Adipose tissue (tissue), 3 donors: ENCODE data around the gene ANKK1. TPM values are rescaled to one million over a fixed set of nuclear protein-coding genes. Genes with fewer than 3 reads are reported as not detected.

Experiments
- H3K27ac ChIP-seq: one replicate; pipeline ENCODE4 v1.5.1; 2013; ENCODE audit warnings: low read depth, low read length
- WGBS, 3 donors: extraction: QIAGEN DNeasy Blood & Tissue Kit; methylation state at CpG; one replicate each; pipeline ENCODE4 v1.1.7; 2013; 5-methylcytosine and 5-hydroxymethylcytosine counted together
- polyA plus RNA-seq, 3 donors: library from polyadenylated mRNA; stranded (reverse); fragments of 200-250 nt; gene quantifications; one replicate each; pipeline ENCODE4 v1.2.3, GENCODE V29; 2013
- donor health status: healthy with polysubstance abuse.
- donor health status: Bipolar disorder and iron deficiency.
- donor health status: healthy.

The ANKK1 gene
- 1 to 10 TPM in 1 of 3 donors, under 1 TPM in 2; 0.12 to 1.1 (median 0.12) TPM for polyA plus RNA-seq

GRCh38 chr11:113387605-113388211 lies at the start of gene ANKK1:
Gene ANKK1 (plus strand): TSS chr11:113387779. CDS start chr11:113387885, 106 bp downstream.
- H3K27ac ChIP-seq: no peak within 1 kb of the TSS
- 10 to 16% (median 13%) methylated on average over 42 to 46 of the region's 46 CpGs for WGBS, 3 donors

GRCh38 chr11:113338730-113339129 lies 48.8 kb upstream of the ANKK1 start:
- 81 to 83% (median 81%) methylated on average over 4 of the region's 4 CpGs for WGBS, 3 donors

GRCh38 chr11:113339929-113340589 lies 47.5 kb upstream of the ANKK1 start:
- WGBS, 3 donors: 80 to 83% (median 83%) methylated on average over 6 of the region's 6 CpGs
- no peak overlapping the region for H3K27ac ChIP-seq

More at GRCh38 chr11:113338730-113339129, 48.8 kb upstream of the ANKK1 start:
- H3K27ac ChIP-seq: no peak overlapping the region

GRCh38 chr11:113341388-113342165 lies 46.0 kb upstream of the ANKK1 start:
- H3K27ac ChIP-seq: no peak overlapping the region
- 80 to 92% (median 83%) methylated on average over 10 of the region's 10 CpGs for WGBS, 3 donors

- H3K27ac ChIP-seq: no peak overlapping the region
- 71 to 89% (median 81%) methylated on average over 8 of the region's 8 CpGs for WGBS, 3 donors
Measured at GRCh38 chr11:113345978-113346377, 41.6 kb upstream of the ANKK1 start.

- no peak overlapping the region for H3K27ac ChIP-seq
- WGBS, 3 donors: 89 to 97% (median 93%) methylated on average over 3 of the region's 3 CpGs
Measured at GRCh38 chr11:113349528-113349927, 38.1 kb upstream of the ANKK1 start.

- 85 to 89% (median 87%) methylated on average over 11 of the region's 11 CpGs for WGBS, 3 donors
- H3K27ac ChIP-seq: no peak overlapping the region
Measured at GRCh38 chr11:113350336-113351067, 37.1 kb upstream of the ANKK1 start.

GRCh38 chr11:113351068-113351450 lies 36.5 kb upstream of the ANKK1 start:
- no peak overlapping the region for H3K27ac ChIP-seq
- 72 to 88% (median 79%) methylated on average over 3 of the region's 3 CpGs for WGBS, 3 donors

GRCh38 chr11:113351480-113351879 lies 36.1 kb upstream of the ANKK1 start:
- no peak overlapping the region for H3K27ac ChIP-seq
- WGBS, 3 donors: 89 to 93% (median 91%) methylated on average over 4 of the region's 4 CpGs

- 95 to 100% (median 96%) methylated on average over 3 of the region's 3 CpGs for WGBS, 3 donors
- H3K27ac ChIP-seq: no peak overlapping the region
Measured at GRCh38 chr11:113356203-113356602, 31.4 kb upstream of the ANKK1 start.

- 62 to 83% (median 69%) methylated on average over 5 of the region's 5 CpGs for WGBS, 3 donors
- H3K27ac ChIP-seq: no peak overlapping the region
Measured at GRCh38 chr11:113363406-113363805, 24.2 kb upstream of the ANKK1 start.

GRCh38 chr11:113363996-113364641 lies 23.5 kb upstream of the ANKK1 start:
- 78 to 84% (median 78%) methylated on average over 7 of the region's 7 CpGs for WGBS, 3 donors
- no peak overlapping the region for H3K27ac ChIP-seq

GRCh38 chr11:113365895-113366294 lies 21.7 kb upstream of the ANKK1 start:
- 71 to 80% (median 72%) methylated on average over 5 of the region's 5 CpGs for WGBS, 3 donors
- H3K27ac ChIP-seq: no peak overlapping the region

GRCh38 chr11:113369411-113369810 lies 18.2 kb upstream of the ANKK1 start:
- WGBS, 3 donors: 64 to 84% (median 79%) methylated on average over 3 of the region's 3 CpGs
- H3K27ac ChIP-seq: no peak overlapping the region

- no peak overlapping the region for H3K27ac ChIP-seq
- 77 to 91% (median 85%) methylated on average over 5 of the region's 5 CpGs for WGBS, 3 donors
Measured at GRCh38 chr11:113370634-113371033, 16.9 kb upstream of the ANKK1 start.

- no peak overlapping the region for H3K27ac ChIP-seq
- 84 to 87% (median 85%) methylated on average over 4 of the region's 4 CpGs for WGBS, 3 donors
Measured at GRCh38 chr11:113372309-113372708, 15.3 kb upstream of the ANKK1 start.

GRCh38 chr11:113373306-113373705 lies 14.3 kb upstream of the ANKK1 start:
- WGBS, 3 donors: 71 to 95% (median 72%) methylated on average over 3 of the region's 3 CpGs

GRCh38 chr11:113373981-113374560 lies 13.5 kb upstream of the ANKK1 start:
- 63 to 79% (median 76%) methylated on average over 10 of the region's 10 CpGs for WGBS, 3 donors
- no peak overlapping the region for H3K27ac ChIP-seq

More at GRCh38 chr11:113373306-113373705, 14.3 kb upstream of the ANKK1 start:
- no peak overlapping the region for H3K27ac ChIP-seq
